ENCODE results near the gene KRT33A. TPM values are rescaled to one million over a fixed set of nuclear protein-coding genes. Genes with fewer than 3 reads are reported as not detected.

Gene KRT33A
- total RNA-seq, 4 donors from 2014 or later = not detected

DNA sequence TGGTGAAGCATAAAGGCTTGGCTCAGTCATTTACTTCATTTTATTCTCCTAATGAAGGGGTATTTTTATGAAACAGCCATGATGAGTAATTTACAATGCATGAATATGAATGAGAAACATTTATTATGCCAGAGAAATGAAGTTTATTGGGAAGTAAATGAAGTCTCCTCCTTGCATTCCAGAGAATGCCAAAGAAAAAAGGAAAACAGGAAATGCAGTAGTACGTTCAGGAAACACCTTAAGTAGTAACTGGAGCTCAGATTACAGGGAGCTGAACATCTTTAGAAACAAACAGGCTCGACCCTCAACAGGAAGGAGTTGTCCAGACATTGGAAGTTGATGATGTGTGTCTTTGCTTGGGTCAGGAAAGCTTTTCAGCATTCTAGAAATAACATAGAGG lies 26.9 kb upstream of the KRT33A start:
- Histone ChIP-seq H3K4me3 (no peak overlapping the region), H3K27ac (no peak overlapping the region), H3K27me3 (peaks cover 14% of the 10 kb centered on the region), H3K36me3 (no peaks in the 10 kb centered on the region), H3K4me1 (no peaks in the 10 kb centered on the region), H3K9me3 (no peaks in the 10 kb centered on the region)
- ATAC-seq = no peak
- TF ChIP-seq EP300 (IDR thresholded peaks at IDR 0.05) (no peak), CTCF (IDR thresholded peaks at IDR 0.05) (no peak), POLR2A (IDR thresholded peaks at IDR 0.05) (no peak), POLR2AphosphoS5 (IDR thresholded peaks at IDR 0.05) (no peak)
- WGBS, 2 donors (ENCODE audit: low coverage in 1 of 2) = 26 to 69% methylated on average over 2 of the region's 2 CpGs

GRCh38 chr17:41369713-41370112 lies 19.1 kb upstream of the KRT33A start, which contains the start of gene KRT33B:
KRT33B (minus strand) TSS chr17:41369813; CDS start chr17:41369750, 63 bp downstream.
- Histone ChIP-seq H3K4me1 (no peaks in the 10 kb centered on the region), H3K9me3 (no peaks in the 10 kb centered on the region), H3K27ac (no peak within 1 kb of the TSS), H3K4me3 (no peak within 1 kb of the TSS), H3K36me3 (no peaks in the 10 kb centered on the region), H3K27me3 (no peaks in the 10 kb centered on the region)
- ATAC-seq = no peak
- TF ChIP-seq POLR2A (IDR thresholded peaks at IDR 0.05) = no peak
- no peak for TF ChIP-seq EP300 (IDR thresholded peaks at IDR 0.05)
- TF ChIP-seq CTCF (IDR thresholded peaks at IDR 0.05) = no peak
- TF ChIP-seq POLR2AphosphoS5 (IDR thresholded peaks at IDR 0.05) = no peak
- WGBS, 2 donors (ENCODE audit: low coverage in 1 of 2) = no CpG with 5 or more reads among the region's 1 CpG

DNA sequence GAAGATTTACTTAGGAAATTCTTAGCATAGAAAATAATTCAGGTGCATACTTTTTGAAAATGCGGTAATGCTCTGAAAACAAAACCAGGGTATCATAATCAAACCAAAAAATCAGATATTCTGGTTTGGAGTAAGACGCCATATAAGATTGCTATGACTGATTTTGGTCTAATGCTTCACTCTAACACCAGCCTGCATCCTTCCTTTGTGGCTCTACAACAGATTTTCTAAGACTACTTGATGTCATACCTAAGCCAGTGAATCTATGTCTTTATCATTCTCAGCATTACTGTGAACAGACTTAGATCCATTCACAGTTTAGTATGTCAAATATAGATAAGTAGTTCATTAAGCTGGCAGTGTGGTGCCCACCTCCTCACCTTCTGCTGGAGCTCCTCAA lies 18.4 kb upstream of the KRT33A start:
- Histone ChIP-seq H3K36me3 (no peaks in the 10 kb centered on the region), H3K9me3 (no peaks in the 10 kb centered on the region), H3K27me3 (no peaks in the 10 kb centered on the region), H3K27ac (no peak overlapping the region), H3K4me3 (no peak overlapping the region), H3K4me1 (no peaks in the 10 kb centered on the region)
- ATAC-seq = no peak
- 76 to 92% methylated on average over 2 of the region's 2 CpGs for WGBS, 2 donors (ENCODE audit: low coverage in 1 of 2)
- TF ChIP-seq CTCF (IDR thresholded peaks at IDR 0.05) (no peak), EP300 (IDR thresholded peaks at IDR 0.05) (no peak), POLR2A (IDR thresholded peaks at IDR 0.05) (no peak), POLR2AphosphoS5 (IDR thresholded peaks at IDR 0.05) (no peak)

DNA sequence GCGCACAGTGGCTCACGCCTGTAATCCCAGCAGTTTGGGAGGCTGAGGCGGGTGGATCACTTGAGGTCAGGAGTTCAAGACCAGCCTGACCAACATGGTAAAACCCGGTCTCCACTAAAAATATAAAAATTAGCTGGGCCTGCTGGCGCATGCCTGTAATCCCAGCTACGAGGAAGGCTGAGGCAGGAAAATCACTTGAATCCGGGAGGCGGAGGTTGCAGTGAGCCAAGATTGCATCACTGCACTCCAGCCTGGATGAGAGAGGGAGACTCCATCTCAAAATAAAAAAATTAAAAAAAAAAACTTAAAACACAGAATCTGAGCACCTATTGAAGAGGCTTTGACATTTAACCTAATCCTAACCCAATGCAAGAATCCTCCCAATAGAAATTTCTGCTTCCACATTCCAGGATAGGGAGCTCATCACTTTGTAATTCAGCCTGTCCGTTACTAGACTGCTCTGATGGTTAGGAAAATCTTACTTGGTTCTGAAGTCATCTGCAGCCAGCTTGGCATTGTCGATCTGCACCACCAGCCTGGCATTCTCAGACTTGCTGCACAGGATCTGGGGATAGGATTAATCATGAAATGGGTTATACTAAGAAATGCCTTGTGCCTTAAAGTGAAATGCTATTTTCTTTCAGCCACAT lies 16.9 kb upstream of the KRT33A start:
- no peak for ATAC-seq
- H3K4me3 ChIP-seq = no peak overlapping the region
- H3K4me1 ChIP-seq = no peaks in the 10 kb centered on the region
- no peaks in the 10 kb centered on the region for H3K36me3 ChIP-seq
- H3K27ac ChIP-seq = no peak overlapping the region
- no peak for TF ChIP-seq EP300 (IDR thresholded peaks at IDR 0.05)
- TF ChIP-seq POLR2AphosphoS5 (IDR thresholded peaks at IDR 0.05) = no peak
- TF ChIP-seq POLR2A (IDR thresholded peaks at IDR 0.05) = no peak
- no peak for TF ChIP-seq CTCF (IDR thresholded peaks at IDR 0.05)
- WGBS, 2 donors (ENCODE audit: low coverage in 1 of 2) = 75 to 85% methylated on average over 8 to 9 of the region's 10 CpGs
- no peaks in the 10 kb centered on the region for H3K27me3 ChIP-seq
- no peaks in the 10 kb centered on the region for H3K9me3 ChIP-seq

- Histone ChIP-seq H3K4me1 (no peaks in the 10 kb centered on the region), H3K27ac (no peak overlapping the region), H3K9me3 (no peaks in the 10 kb centered on the region), H3K4me3 (no peak overlapping the region), H3K27me3 (no peaks in the 10 kb centered on the region), H3K36me3 (no peaks in the 10 kb centered on the region)
- TF ChIP-seq POLR2A (IDR thresholded peaks at IDR 0.05) = no peak
- no peak for TF ChIP-seq EP300 (IDR thresholded peaks at IDR 0.05)
- no peak for TF ChIP-seq POLR2AphosphoS5 (IDR thresholded peaks at IDR 0.05)
- TF ChIP-seq CTCF (IDR thresholded peaks at IDR 0.05) = no peak
- no peak for ATAC-seq
Observed at GRCh38 chr17:41366070-41366469, 15.4 kb upstream of the KRT33A start.

Measured in gastroesophageal sphincter (tissue), 4 donors.